Measurements from ENCODE around the gene SIGLECL1.

The SIGLECL1 gene

DNA sequence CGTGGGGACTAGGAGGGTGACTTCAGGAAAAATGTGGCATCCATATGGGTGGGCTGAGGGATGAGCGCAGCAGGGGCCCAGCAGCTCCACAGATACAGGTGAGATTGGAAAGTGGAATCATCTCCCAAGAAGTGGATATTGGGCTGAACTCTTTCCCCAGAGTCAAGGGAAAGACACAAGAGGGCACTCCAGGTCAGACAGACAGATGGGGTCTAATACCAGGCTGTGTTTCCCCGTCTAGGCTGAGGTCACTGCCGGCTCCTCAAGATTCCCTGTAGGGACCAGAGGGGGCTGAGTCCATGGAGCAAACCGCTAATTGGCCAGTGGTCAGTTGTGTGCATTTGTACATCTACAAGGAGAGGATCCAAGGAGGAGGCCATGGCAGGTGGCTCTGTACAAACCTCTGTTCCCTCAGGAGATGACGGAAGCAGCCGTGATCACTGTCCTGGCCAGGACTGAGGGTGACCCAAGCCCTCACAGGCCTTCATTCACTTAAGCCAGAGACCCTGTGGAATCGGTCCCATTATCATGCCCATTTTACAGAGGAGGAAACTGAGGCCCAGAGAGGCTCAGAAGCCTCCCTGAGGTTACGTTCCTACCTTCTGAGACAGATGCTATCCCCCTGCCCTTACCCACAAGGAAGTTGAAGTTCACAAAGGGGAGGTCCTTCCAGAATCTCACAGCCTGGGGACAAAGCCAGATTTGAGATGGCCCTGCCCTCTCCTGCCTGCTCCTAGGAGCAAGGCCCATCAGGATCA is 45.6 kb downstream of the SIGLECL1 start:
- DNase-seq (ENCODE audit: low read depth) = no peak

DNA sequence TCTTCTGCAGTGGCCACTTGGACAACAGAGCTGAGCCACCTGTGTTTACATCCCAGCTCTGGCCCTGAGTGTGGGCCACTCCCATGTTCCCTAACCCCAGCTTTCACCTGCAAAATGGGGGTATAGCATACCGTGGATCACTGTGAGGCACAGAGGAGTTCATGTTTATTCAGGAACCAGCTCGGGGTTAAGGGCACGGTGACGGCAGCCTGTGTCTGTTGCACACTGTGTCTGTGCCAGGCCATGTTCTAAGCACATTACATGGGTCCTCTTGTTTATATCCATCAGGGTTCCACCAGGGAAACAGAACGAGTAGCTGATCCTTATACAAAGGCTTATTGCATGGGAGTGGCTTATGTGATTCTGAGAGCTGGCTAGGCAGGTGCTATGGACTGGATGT is 46.5 kb downstream of the SIGLECL1 start:
- DNase-seq (ENCODE audit: low read depth) = no peak

DNA sequence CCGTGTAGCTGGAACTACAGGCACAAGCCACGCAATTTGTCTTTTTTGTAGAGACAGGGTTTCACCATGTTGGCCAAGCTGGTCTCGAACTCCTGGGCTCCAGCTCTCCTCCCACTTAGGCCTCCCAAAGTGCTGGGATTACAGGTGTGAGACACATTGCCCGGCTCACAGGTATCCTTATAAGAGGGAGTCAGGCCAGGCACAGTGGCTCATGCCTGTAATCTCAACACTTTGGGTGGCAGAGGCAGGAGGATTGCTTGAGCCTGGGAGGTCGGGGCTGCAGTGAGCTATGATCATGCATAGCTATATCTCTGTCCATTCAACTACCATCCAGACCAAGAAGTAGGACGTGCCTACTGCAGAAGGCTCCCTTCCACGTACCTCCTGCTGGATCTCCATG is 50.4 kb downstream of the SIGLECL1 start:
- no peak for DNase-seq (ENCODE audit: low read depth)

DNA sequence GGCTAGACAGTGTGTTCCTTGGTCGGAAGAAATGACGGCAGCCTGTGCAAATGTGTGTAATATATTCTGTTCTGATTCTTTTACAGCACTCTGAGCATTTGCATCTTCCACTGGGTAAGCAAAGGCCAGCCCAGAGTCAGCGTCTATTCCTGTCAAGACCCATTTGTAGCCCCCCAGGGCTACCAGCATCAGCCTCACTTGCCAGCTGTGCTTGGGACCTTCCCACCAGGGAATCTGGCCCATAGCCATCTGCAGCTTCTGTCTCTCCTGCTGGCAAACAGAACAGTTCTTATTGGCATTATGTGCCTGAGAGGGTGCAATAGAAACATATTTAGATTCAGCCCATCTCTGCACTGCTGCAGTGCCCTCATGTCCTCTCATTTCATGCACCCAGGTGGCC is 54.6 kb downstream of the SIGLECL1 start:
- DNase-seq (ENCODE audit: low read depth) = no peak

DNA sequence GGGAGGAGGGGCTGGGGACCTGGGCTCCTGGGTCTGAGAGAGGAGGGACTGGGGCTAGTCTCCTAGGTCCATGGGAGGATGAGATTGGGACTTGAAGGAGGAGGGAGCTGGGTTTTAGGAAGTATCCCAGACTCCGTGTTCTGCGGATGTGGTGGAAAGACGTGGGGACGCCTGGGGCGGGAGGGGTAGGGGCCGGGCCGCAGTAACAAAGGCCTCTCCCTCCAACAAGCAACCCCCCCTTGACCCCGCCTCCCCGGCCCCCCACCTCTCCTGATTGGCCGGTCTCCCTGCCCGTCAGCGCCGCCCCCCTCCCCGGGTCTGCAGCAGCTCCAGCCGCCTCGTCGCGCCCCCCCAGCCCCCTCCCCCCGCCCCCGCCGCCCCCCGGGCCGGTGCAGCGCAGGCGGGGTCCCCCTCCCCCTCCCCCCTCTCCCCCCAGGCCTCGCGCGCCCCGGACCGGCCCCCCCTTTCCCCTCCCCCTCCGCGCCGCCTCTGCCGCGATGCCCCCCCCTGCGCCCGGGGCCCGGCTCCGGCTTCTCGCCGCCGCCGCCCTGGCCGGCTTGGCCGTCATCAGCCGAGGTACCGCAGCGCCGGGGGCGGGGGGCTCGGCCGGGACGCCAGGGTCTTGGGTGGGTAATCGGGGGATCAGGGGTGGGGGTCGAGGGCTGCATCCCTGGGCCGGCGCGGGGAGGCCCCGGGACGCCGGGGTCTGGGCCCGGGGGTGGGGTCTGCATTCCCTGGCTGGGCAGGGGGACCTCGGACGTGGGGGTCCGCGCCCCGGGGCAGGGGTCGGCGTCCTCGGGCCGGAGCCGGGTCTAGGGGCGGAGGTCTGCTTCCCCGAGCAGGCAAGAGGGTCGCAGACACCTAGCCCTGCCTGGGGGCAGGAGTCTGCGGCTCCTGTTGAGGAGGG is 60.7 kb downstream of the SIGLECL1 start, which contains the start of gene IGLON5:
Gene IGLON5, plus strand, starts transcription at position 294 of the 907 bp plus-strand sequence. Its CDS starts 204 bp downstream, at position 498.
- DNase-seq (ENCODE audit: low read depth) = no peak

DNA sequence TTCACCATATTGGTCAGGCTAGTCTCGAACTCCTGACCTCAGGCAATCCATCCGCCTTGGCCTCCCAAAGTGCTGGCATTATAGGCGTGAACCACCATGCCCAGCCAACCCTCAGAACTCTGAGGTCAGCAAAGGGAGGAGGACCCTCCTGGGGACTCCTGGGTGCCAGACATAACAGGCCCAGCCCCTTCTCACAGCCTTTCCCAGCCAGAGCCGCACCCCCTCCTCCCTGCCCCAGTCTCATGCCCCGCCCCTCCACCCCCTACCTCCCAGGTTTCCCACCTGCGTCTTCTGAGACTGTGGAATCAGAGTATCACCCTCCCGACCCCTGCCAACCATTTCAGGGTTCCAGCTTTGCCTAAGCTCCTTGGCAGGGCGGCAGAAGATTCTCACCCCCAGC is 65.8 kb downstream of the SIGLECL1 start:
- DNase-seq (ENCODE audit: low read depth) = no peak

DNA sequence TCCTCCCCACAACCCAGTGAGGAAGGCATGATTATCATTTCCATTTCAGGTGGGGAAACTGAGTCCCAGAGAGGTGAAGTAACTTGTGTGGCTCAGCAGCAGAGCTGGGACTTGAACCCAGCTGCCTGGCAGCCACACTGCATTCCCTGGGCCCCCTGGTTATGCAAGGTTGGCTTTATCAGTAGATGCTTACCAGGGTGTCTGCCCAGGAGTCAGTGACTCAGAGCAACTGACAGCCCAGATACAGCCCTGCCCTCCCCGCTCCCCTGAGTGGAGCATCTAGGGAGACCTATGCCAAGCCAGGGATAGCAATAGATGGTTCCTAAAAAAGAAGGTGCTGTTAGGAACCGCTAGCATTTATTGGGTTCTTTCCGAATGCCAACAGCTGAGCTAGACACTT is 66.5 kb downstream of the SIGLECL1 start:
- no peak for DNase-seq (ENCODE audit: low read depth)

DNA sequence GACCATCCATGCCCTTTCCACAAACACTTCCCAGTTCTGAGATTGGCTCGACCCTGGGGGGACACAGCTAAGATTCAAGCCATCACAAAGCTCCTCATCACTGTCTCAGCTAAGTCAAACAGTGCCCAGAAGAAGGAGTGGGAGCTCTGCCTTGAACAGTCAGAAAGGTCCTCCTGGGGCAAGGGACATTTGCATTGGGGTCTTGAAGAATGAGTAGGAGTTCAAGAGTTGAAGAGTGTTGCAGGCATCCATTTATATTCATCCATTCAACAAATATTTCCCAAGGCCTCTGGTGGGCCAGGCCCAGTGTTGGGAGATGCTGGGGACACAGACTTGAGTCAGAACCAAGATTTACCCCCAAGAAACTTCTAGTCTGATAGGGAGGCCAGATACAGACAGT is 67.1 kb downstream of the SIGLECL1 start:
- DNase-seq (ENCODE audit: low read depth) = no peak
